Lung (tissue), 12 donors: ENCODE measurements around the gene DNAH3. TPM values are rescaled to one million over a fixed set of nuclear protein-coding genes. Genes with fewer than 3 reads are reported as not detected.

ENCODE experiments used
- ATAC-seq: fragments of 200-7000 bp; cut with Tn5 transposase; one replicate; pipeline ENCODE4 v1.9.1; 2020; ENCODE audit warnings: moderate number of reproducible peaks; ENCODE audit not compliant: insufficient read depth, low FRiP score
- DNase-seq, 3 donors: peaks; one replicate each; pipeline ENCODE4 v3.0.0-alpha.2; 2013 to 2017
- H3K27ac ChIP-seq, 2 donors: one replicate each; pipeline ENCODE4 v1.5.1; 2013; ENCODE audit warnings: mild to moderate bottlenecking in 2 of 2, moderate library complexity in 2 of 2, control low read depth in 1 of 2, inconsistent platforms in 1 of 2, low read depth in 1 of 2, low read length in 1 of 2
- H3K27me3 ChIP-seq, 3 donors: one replicate each; pipeline ENCODE4 v1.5.1; 2013; ENCODE audit warnings: low read length in 2 of 3; ENCODE audit not compliant: control insufficient read depth in 3 of 3, insufficient read depth in 3 of 3
- H3K36me3 ChIP-seq, 4 donors: one replicate each; pipeline ENCODE4 v1.5.1; 2013; ENCODE audit warnings: low read length in 4 of 4, mild to moderate bottlenecking in 1 of 4, moderate library complexity in 1 of 4; ENCODE audit not compliant: control insufficient read depth in 4 of 4, insufficient read depth in 4 of 4
- H3K4me1 ChIP-seq, 5 donors: one replicate each; pipeline ENCODE4 v1.5.1; 2013; ENCODE audit warnings: low read length in 5 of 5, mild to moderate bottlenecking in 2 of 5, moderate library complexity in 1 of 5; ENCODE audit not compliant: control insufficient read depth in 5 of 5, insufficient read depth in 5 of 5
- H3K4me3 ChIP-seq: one replicate; pipeline ENCODE4 v1.5.1; 2013; ENCODE audit warnings: mild to moderate bottlenecking, control low read depth, moderate library complexity
- H3K9ac ChIP-seq, 2 donors: one replicate each; pipeline ENCODE4 v1.5.1; 2013; ENCODE audit warnings: low read length in 2 of 2, control low read depth in 1 of 2; ENCODE audit not compliant: insufficient read depth in 1 of 2
- H3K9me3 ChIP-seq, 4 donors: one replicate each; pipeline ENCODE4 v1.5.1; 2013; ENCODE audit warnings: low read length in 3 of 4, mild to moderate bottlenecking in 1 of 4, moderate library complexity in 1 of 4; ENCODE audit not compliant: control insufficient read depth in 4 of 4, insufficient read depth in 3 of 4
- CTCF ChIP-seq: IDR thresholded peaks from 2 replicates; pipeline ENCODE4 v1.5.1; 2012; ENCODE audit warnings: mild to moderate bottlenecking; ENCODE audit errors: control extremely low read depth, extremely low read depth
- WGBS, 2 donors: extraction: QIAGEN DNeasy Blood & Tissue Kit; methylation state at CpG; one replicate each; pipeline ENCODE4 v1.1.7; 2013; 5-methylcytosine and 5-hydroxymethylcytosine counted together
- polyA plus RNA-seq, 2 donors: library from polyadenylated mRNA; stranded (reverse); fragments of 200-250 nt; gene quantifications; one replicate each; pipeline ENCODE4 v1.2.1, GENCODE V29; 2013
- total RNA-seq, 2 donors: library from RNA; depleted of rRNA in 1 of 2; stranded (reverse); fragments of >200 nt in 1 of 2; gene quantifications; one replicate each; pipeline ENCODE4 v1.2.1, GENCODE V29; 2014 to 2021
- donor health status: control.
- donor health status: control.
- donor health status: Bipolar disorder and iron deficiency.
- donor health status: healthy.
- donor health status: DM: yes; HTN: yes; CAD: no.

DNAH3 gene
- total and polyA plus RNA-seq, 4 donors = 1.0 to 24.1 (median 12.8) TPM

GRCh38 chr16:21037168-21037567, 113.5 kb downstream of the DNAH3 start:
- no peak for ATAC-seq
- TF ChIP-seq CTCF = no peak
- no peak for DNase-seq
- WGBS, 2 donors = 85 to 95% methylated on average over 4 of the region's 4 CpGs
- Histone ChIP-seq H3K9ac (no peak overlapping the region), H3K9me3 (no peaks in the 10 kb centered on the region), H3K27ac (no peak overlapping the region), H3K4me3 (no peak overlapping the region), H3K4me1 (peaks cover 0 to 5% (median 0%) of the 10 kb centered on the region in 5 donors), H3K27me3 (no peaks in the 10 kb centered on the region), H3K36me3 (no peaks in the 10 kb centered on the region)

- 72 to 86% methylated on average over 3 of the region's 3 CpGs for WGBS, 2 donors
- no peaks in the 10 kb centered on the region for H3K36me3 ChIP-seq
- H3K4me3 ChIP-seq = no peak overlapping the region
- ATAC-seq (no peak), DNase-seq (no peak)
- H3K27ac ChIP-seq = no peak overlapping the region
- H3K27me3 ChIP-seq = no peaks in the 10 kb centered on the region
- no peaks in the 10 kb centered on the region for H3K9me3 ChIP-seq
- no peak overlapping the region for H3K9ac ChIP-seq
- no peak for TF ChIP-seq CTCF
- peaks cover 0 to 5% (median 0%) of the 10 kb centered on the region in 5 donors for H3K4me1 ChIP-seq
These were observed 114.2 kb downstream of the DNAH3 start for GRCh38 chr16:21036471-21036870.

GRCh38 chr16:21033704-21034103, 116.9 kb downstream of the DNAH3 start:
- no peak for DNase-seq
- no peak for TF ChIP-seq CTCF

GRCh38 chr16:21033264-21033663, 117.4 kb downstream of the DNAH3 start:
- 67 to 74% methylated on average over 3 of the region's 3 CpGs for WGBS, 2 donors

More at GRCh38 chr16:21033704-21034103, 116.9 kb downstream of the DNAH3 start:
- no peak overlapping the region for H3K9ac ChIP-seq
- H3K9me3 ChIP-seq = no peaks in the 10 kb centered on the region
- no peaks in the 10 kb centered on the region for H3K36me3 ChIP-seq
- H3K27ac ChIP-seq = peak overlapping the region in 1 of 2 donors; percentile 75
- H3K4me1 ChIP-seq = peaks cover 0 to 5% (median 0%) of the 10 kb centered on the region in 5 donors
- H3K4me3 ChIP-seq = no peak overlapping the region
- WGBS, 2 donors = 85 to 92% methylated on average over 10 of the region's 10 CpGs
- no peak for ATAC-seq
- H3K27me3 ChIP-seq = no peaks in the 10 kb centered on the region

More at GRCh38 chr16:21033264-21033663, 117.4 kb downstream of the DNAH3 start:
- no peak for TF ChIP-seq CTCF
- H3K27me3 ChIP-seq = no peaks in the 10 kb centered on the region
- H3K4me1 ChIP-seq = peaks cover 0 to 5% (median 0%) of the 10 kb centered on the region in 5 donors
- ATAC-seq = no peak
- no peak for DNase-seq
- H3K9ac ChIP-seq = no peak overlapping the region
- H3K9me3 ChIP-seq = no peaks in the 10 kb centered on the region
- no peaks in the 10 kb centered on the region for H3K36me3 ChIP-seq
- H3K4me3 ChIP-seq = no peak overlapping the region
- peak overlapping the region in 1 of 2 donors; percentile 62 for H3K27ac ChIP-seq
